Measurements from ENCODE around the gene MLXIP.
"Not testable (repeated sequence)": the region's sequence is repeated elsewhere in the genome, so short reads cannot be mapped to it uniquely, and the experiment has no call there.

Gene MLXIP

GRCh38 chr12:122078141-122079032 is at the start of gene MLXIP:
Gene MLXIP, plus strand, starts transcription at chr12:122078756. Its CDS starts 98 bp downstream, at chr12:122078854.
- DNase-seq = peak; percentile 92

- no peak for DNase-seq
Observed at GRCh38 chr12:122028905-122029560, 49.5 kb upstream of the MLXIP start.

GRCh38 chr12:122029620-122030423 is 48.7 kb upstream of the MLXIP start:
- DNase-seq = no peak

- DNase-seq = peak; percentile 23
Observed at GRCh38 chr12:122030424-122031035, 48.0 kb upstream of the MLXIP start.

GRCh38 chr12:122031342-122032216 is 47.0 kb upstream of the MLXIP start:
- no peak for DNase-seq

- no peak for DNase-seq
Observed at GRCh38 chr12:122032580-122032979, 46.0 kb upstream of the MLXIP start.

GRCh38 chr12:122035292-122035691 is 43.3 kb upstream of the MLXIP start:
- DNase-seq = no peak

GRCh38 chr12:122036153-122036552 is 42.4 kb upstream of the MLXIP start:
- DNase-seq = no peak

- DNase-seq = no peak
Observed at GRCh38 chr12:122040579-122041386, 37.8 kb upstream of the MLXIP start.

GRCh38 chr12:122041458-122041857 is 37.1 kb upstream of the MLXIP start:
- DNase-seq = not testable (repeated sequence)

- no peak for DNase-seq
Observed at GRCh38 chr12:122042910-122043309, 35.6 kb upstream of the MLXIP start.

GRCh38 chr12:122043476-122043875 is 35.1 kb upstream of the MLXIP start:
- no peak for DNase-seq

- no peak for DNase-seq
Observed at GRCh38 chr12:122045262-122045661, 33.3 kb upstream of the MLXIP start.

GRCh38 chr12:122046145-122046544 is 32.4 kb upstream of the MLXIP start:
- DNase-seq = no peak

GRCh38 chr12:122048151-122048550 is 30.4 kb upstream of the MLXIP start:
- DNase-seq = no peak

GRCh38 chr12:122049827-122050226 is 28.7 kb upstream of the MLXIP start:
- DNase-seq = no peak

- DNase-seq = no peak
Observed at GRCh38 chr12:122050706-122051105, 27.9 kb upstream of the MLXIP start.

GRCh38 chr12:122051231-122051876 is 27.2 kb upstream of the MLXIP start:
- DNase-seq = no peak

- peak; percentile 41 for DNase-seq
Observed at GRCh38 chr12:122052285-122052684, 26.3 kb upstream of the MLXIP start.

- no peak for DNase-seq
Observed at GRCh38 chr12:122054842-122055520, 23.6 kb upstream of the MLXIP start.
